Measurements from ENCODE around the gene CMSS1. TPM values are rescaled to one million over a fixed set of nuclear protein-coding genes. Genes with fewer than 3 reads are reported as not detected.

Gene CMSS1
- total RNA-seq, 1 donor from 2014 or later = 56.3 TPM

- Histone ChIP-seq H3K27ac (no peak overlapping the region), H3K4me1 (peaks cover 9% of the 10 kb centered on the region), H3K9me3 (ENCODE audit: low read depth) (no peaks in the 10 kb centered on the region), H3K9ac (no peak overlapping the region), H3K4me3 (no peak overlapping the region), H3K4me2 (no peak overlapping the region), H3K79me2 (ENCODE audit: low read depth) (no peaks in the 10 kb centered on the region), H2AFZ (replicated peaks) (no peak overlapping the region), H4K20me1 (ENCODE audit: low read depth) (no peaks in the 10 kb centered on the region), H3K36me3 (no peaks in the 10 kb centered on the region), H3F3A (ENCODE audit: low read depth) (no peaks in the 10 kb centered on the region), H3K27me3 (no peaks in the 10 kb centered on the region)
- H3K36me3 Mint-ChIP-seq = no peaks in the 10 kb centered on the region
- TF ChIP-seq EZH2 (IDR thresholded peaks at IDR 0.05) = no peak
- TF ChIP-seq EZH2phosphoT487 (IDR thresholded peaks at IDR 0.05) = no peak
- no peak for TF ChIP-seq CTCF (IDR thresholded peaks at IDR 0.05)
- no peak overlapping the region for H3K4me3 Mint-ChIP-seq
- H3K4me1 Mint-ChIP-seq = peaks cover 4% of the 10 kb centered on the region
- DNase-seq (ENCODE audit: low spot score) = no peak
- H3K27me3 Mint-ChIP-seq (ENCODE audit: insufficient read depth, low read depth) = no peaks in the 10 kb centered on the region
- H3K9me3 Mint-ChIP-seq = no peaks in the 10 kb centered on the region
- no peak overlapping the region for H3K27ac Mint-ChIP-seq
Measured at GRCh38 chr3:100006570-100007271, 189.1 kb downstream of the CMSS1 start.

- no peak overlapping the region for H2AFZ ChIP-seq (replicated peaks)
- Mint-ChIP-seq H3K4me1 (peaks cover 4% of the 10 kb centered on the region), H3K36me3 (no peaks in the 10 kb centered on the region), H3K4me3 (no peak overlapping the region), H3K27ac (no peak overlapping the region), H3K9me3 (no peaks in the 10 kb centered on the region), H3K27me3 (ENCODE audit: insufficient read depth, low read depth) (no peaks in the 10 kb centered on the region)
- H3K27me3 ChIP-seq = no peaks in the 10 kb centered on the region
- TF ChIP-seq EZH2 (IDR thresholded peaks at IDR 0.05) = no peak
- TF ChIP-seq CTCF (IDR thresholded peaks at IDR 0.05) = no peak
- TF ChIP-seq EZH2phosphoT487 (IDR thresholded peaks at IDR 0.05) = no peak
- H3K4me1 ChIP-seq = peaks cover 9% of the 10 kb centered on the region
- H3K27ac ChIP-seq = no peak overlapping the region
- H3K9me3 ChIP-seq (ENCODE audit: low read depth) = no peaks in the 10 kb centered on the region
- no peaks in the 10 kb centered on the region for H4K20me1 ChIP-seq (ENCODE audit: low read depth)
- no peaks in the 10 kb centered on the region for H3K36me3 ChIP-seq
- no peaks in the 10 kb centered on the region for H3K79me2 ChIP-seq (ENCODE audit: low read depth)
- no peak overlapping the region for H3K9ac ChIP-seq
- no peaks in the 10 kb centered on the region for H3F3A ChIP-seq (ENCODE audit: low read depth)
- no peak overlapping the region for H3K4me2 ChIP-seq
- no peak for DNase-seq (ENCODE audit: low spot score)
- no peak overlapping the region for H3K4me3 ChIP-seq
Measured at GRCh38 chr3:100007313-100007712, 189.7 kb downstream of the CMSS1 start.

- no peak for DNase-seq (ENCODE audit: low spot score)
- no peak overlapping the region for H3K27ac ChIP-seq
- H4K20me1 ChIP-seq (ENCODE audit: low read depth) = no peaks in the 10 kb centered on the region
- H3K27me3 ChIP-seq = no peaks in the 10 kb centered on the region
- H3K79me2 ChIP-seq (ENCODE audit: low read depth) = no peaks in the 10 kb centered on the region
- no peak overlapping the region for H3K4me3 Mint-ChIP-seq
- H3K9me3 ChIP-seq (ENCODE audit: low read depth) = no peaks in the 10 kb centered on the region
- H3K36me3 Mint-ChIP-seq = no peaks in the 10 kb centered on the region
- no peaks in the 10 kb centered on the region for H3K9me3 Mint-ChIP-seq
- TF ChIP-seq EZH2 (IDR thresholded peaks at IDR 0.05) (no peak), EZH2phosphoT487 (IDR thresholded peaks at IDR 0.05) (no peak), CTCF (IDR thresholded peaks at IDR 0.05) (no peak)
- H3F3A ChIP-seq (ENCODE audit: low read depth) = no peaks in the 10 kb centered on the region
- H3K27me3 Mint-ChIP-seq (ENCODE audit: insufficient read depth, low read depth) = no peaks in the 10 kb centered on the region
- no peak overlapping the region for H3K4me3 ChIP-seq
- H3K36me3 ChIP-seq = no peaks in the 10 kb centered on the region
- no peak overlapping the region for H3K9ac ChIP-seq
- no peak overlapping the region for H2AFZ ChIP-seq (replicated peaks)
- H3K4me1 Mint-ChIP-seq = peaks cover 2% of the 10 kb centered on the region
- peaks cover 9% of the 10 kb centered on the region for H3K4me1 ChIP-seq
- H3K27ac Mint-ChIP-seq = no peak overlapping the region
- H3K4me2 ChIP-seq = no peak overlapping the region
Measured at GRCh38 chr3:100008081-100008698, 190.5 kb downstream of the CMSS1 start.

Data from neural progenitor cell (in vitro differentiated cells).